COLO829 (cell line): ENCODE results near the gene CGREF1.
A peak's percentile ranks its signal among the peaks of the same experiment; 100 is the strongest.
"Not testable (repeated sequence)": the region's sequence is repeated elsewhere in the genome, so short reads cannot be mapped to it uniquely, and the experiment has no call there.

ENCODE experiments used
- DNase-seq: peaks from one replicate; pipeline ENCODE4 v3.0.0; 2012; ENCODE audit warnings: low spot score

The CGREF1 gene

GRCh38 chr2:27111392-27112078, 7.4 kb downstream of the CGREF1 start:
- not testable (repeated sequence) for DNase-seq

- not testable (repeated sequence) for DNase-seq
Observed at GRCh38 chr2:27110603-27111352, 8.2 kb downstream of the CGREF1 start.

GRCh38 chr2:27109083-27109482, 9.8 kb downstream of the CGREF1 start:
- DNase-seq: no peak

GRCh38 chr2:27108221-27108620, 10.7 kb downstream of the CGREF1 start:
- DNase-seq: no peak

- no peak for DNase-seq
Observed at GRCh38 chr2:27105981-27106380, 12.9 kb downstream of the CGREF1 start.

- no peak for DNase-seq
Observed at GRCh38 chr2:27102329-27102728, 16.6 kb downstream of the CGREF1 start.

GRCh38 chr2:27100036-27100435, 18.9 kb downstream of the CGREF1 start:
- DNase-seq: no peak

GRCh38 chr2:27099334-27099955, 19.5 kb downstream of the CGREF1 start:
- DNase-seq: no peak

GRCh38 chr2:27097341-27097740, 21.6 kb downstream of the CGREF1 start:
- no peak for DNase-seq

GRCh38 chr2:27096748-27097297, 22.1 kb downstream of the CGREF1 start:
- no peak for DNase-seq

- peak; percentile 76 for DNase-seq
Observed at GRCh38 chr2:27095745-27096651, 22.9 kb downstream of the CGREF1 start.

- no peak for DNase-seq
Observed at GRCh38 chr2:27095427-27095744, 23.5 kb downstream of the CGREF1 start.

- no peak for DNase-seq
Observed at GRCh38 chr2:27094353-27094984, 24.5 kb downstream of the CGREF1 start.

- DNase-seq: no peak
Observed at GRCh38 chr2:27093430-27094352, 25.2 kb downstream of the CGREF1 start.

GRCh38 chr2:27092696-27093429, 26.1 kb downstream of the CGREF1 start:
- no peak for DNase-seq

GRCh38 chr2:27091746-27092695, 26.9 kb downstream of the CGREF1 start:
- no peak for DNase-seq

- no peak for DNase-seq
Observed at GRCh38 chr2:27089111-27089954, 29.6 kb downstream of the CGREF1 start.

- DNase-seq: no peak
Observed at GRCh38 chr2:27088634-27089033, 30.3 kb downstream of the CGREF1 start.
